NCI-H748 treated with DMSO at 0.1 percent for 48 hours (cell line): ENCODE data around the gene GATA3.

Experiments
- DNase-seq: peaks from one replicate; lab custom pipeline; 2025; lab: John Stamatoyannopoulos, UW

The GATA3 gene

DNA sequence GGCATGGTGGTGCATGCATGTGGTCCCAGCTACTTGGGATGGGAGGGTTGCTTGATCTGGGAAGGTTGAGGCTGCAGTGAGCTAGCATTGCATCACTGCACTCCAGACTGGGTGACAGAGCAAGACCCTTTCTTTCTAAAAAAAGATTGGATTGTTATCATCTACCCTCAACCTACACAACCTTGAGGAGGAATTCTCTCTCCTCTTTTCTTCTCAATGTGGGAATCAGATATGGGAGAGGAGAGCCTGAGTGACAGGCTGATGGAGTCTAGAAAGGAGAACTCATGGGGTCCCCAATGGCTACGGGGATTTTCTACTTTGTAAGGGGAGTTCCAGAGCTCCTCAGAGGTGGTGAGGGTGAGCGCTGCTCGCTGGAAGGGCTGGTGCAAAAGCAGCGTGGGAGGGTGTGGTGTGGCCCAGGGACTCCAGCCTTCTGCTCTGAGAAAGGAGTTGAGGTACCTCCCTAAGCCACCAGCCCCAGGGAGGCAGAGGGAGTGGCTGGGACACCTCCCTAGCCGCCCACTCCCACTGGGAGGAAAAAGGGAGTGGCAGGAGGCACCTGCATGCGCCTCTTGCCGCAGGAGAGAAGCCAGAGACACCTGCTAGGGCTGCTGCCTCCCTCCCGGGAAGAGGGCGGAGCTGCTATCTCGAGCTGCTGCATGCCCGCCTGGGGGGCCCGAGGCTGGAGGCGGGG is 48.4 kb downstream of the GATA3 start:
- DNase-seq: no peak

DNA sequence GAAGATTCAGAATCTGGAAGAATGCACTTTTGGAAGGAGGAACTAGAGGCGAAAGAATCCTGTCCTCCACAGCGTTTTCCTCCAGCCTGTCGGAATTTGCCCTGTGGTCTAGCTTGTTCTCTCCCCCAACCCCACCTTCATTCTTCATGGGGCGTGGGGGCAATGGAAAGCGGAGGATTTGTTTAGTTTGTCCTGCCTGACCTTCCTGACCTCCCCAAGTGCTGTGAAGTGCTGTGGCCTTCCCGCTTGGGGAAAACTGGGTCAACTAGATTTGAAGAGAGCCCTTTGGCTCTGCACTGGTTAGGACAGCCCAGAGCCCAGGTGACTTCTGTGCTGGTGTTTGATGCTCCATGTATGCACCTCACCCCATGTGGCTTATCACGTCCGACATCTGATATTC is 49.1 kb downstream of the GATA3 start:
- DNase-seq: no peak

DNA sequence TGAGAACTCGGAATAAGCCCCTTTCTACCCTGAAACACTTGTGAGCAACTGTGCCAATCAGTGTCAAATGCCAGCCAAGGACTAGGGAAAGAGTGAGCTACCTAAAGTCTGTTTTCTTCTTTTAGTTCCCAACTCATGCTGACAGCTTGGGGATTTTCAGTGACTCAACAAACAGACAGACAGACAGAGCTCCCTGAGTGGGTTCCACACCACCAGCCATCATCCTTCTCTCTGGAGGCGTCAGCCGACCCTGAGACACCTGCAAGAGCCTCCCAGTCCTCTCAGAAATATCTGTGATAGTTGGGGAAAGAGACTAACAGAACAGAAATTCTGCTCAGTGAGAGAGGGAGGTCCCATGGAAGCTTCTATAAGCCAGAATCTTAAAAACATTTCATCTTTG is 49.5 kb downstream of the GATA3 start:
- no peak for DNase-seq

DNA sequence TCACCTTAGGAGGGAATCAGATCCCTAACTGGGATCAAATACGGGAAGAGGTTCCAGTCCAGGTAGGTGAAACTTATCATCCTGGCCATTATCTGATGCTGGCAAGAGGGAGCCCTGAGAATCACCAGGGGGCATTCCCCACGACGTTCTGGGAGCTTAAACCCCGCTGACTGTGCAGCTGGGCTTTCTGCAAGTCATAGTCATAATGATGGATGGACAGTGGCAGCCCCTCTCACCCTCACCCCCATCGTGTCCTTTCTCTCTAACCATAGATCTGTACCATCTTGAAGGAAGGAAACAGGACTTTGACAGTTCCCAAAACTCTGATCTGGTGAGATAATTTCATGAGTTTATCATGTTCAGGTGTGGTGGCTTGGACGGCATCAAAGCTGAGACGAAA is 50.2 kb downstream of the GATA3 start:
- DNase-seq: no peak

DNA sequence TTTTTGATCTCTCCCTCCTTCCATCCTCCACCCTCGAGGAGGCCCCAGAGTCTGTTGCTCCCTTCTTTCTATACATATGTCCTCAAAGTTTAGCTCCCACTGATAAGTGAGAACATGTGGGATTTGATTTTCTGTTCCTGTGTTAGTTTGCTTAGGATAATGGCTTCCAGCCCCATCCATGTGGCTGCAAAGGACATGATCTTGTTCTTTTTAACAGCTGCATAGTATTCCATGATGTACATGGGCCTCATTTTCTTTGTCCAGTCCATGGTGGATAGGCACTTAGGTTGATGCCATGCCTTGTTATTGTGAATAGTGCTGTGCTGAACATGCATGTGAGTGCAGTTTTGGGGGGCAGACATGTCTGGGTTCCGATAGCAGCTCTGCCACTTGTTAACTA is 51.4 kb downstream of the GATA3 start:
- no peak for DNase-seq

DNA sequence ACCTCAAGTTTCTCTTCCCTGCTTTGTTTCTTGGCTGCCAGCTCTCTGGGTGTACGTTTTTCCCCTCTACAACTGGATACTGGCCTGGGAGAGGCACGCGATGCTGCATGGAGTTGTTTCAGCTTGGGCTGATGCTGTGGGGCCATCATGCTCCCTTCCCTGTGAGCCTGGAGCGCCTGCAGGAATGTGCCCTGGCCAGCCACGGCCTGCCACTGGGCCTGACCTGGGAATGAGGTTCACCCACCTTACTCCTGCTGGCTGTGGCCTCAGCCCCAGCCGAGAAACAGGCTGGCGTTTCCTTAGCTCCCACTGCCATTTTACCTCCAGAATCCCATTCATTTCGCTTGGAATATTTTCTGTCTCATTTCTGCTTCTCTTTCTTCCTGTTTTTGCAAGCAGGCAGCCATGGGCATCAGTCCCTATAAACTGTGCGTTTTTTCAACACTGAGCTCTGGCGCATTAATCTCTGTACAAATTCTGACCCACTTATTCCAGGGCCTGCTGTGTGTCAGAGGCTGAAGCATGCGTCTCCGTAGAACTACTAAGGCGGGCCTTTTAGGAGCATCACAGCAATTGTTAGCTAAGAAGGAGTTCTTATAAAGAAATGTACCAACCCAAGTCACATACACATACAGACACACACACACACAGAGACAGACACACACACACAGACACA is 57.9 kb downstream of the GATA3 start:
- no peak for DNase-seq

DNA sequence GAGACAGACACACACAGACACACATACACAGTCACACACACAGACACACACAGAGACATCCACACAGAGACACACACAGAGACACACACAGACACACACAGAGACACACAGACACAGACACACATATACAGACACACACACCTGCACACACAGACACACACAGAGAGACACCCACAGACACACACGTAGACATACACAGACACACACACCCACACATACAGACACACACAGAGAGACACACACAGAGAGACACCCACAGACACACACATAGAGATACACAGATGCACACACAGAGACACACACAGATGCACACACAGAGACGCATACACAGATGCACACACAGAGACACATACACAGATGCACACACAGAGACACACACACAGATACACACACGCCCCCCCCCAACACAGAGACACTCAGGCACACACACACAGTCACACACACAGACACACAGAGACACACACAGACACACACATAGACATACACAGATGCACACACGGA is 58.5 kb downstream of the GATA3 start:
- DNase-seq: no peak

DNA sequence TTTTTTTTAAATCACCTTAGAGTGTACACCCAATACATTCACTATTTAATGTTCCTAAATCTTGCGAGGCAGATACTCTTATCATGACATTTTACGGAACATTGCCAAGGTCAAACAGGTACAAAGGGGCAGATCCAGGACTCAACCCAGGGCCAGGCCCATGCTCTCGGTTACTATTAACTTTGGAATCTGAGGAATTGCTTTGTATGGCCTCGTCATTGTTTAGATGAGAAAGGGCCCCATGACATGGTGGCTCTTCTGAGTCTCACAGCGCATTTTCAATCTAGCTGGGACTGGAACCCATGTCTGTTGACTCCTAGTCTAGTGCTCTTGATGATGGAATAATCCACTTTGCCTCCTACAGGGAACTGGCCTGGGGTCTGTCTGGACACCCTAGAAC is 59.1 kb downstream of the GATA3 start:
- no peak for DNase-seq

DNA sequence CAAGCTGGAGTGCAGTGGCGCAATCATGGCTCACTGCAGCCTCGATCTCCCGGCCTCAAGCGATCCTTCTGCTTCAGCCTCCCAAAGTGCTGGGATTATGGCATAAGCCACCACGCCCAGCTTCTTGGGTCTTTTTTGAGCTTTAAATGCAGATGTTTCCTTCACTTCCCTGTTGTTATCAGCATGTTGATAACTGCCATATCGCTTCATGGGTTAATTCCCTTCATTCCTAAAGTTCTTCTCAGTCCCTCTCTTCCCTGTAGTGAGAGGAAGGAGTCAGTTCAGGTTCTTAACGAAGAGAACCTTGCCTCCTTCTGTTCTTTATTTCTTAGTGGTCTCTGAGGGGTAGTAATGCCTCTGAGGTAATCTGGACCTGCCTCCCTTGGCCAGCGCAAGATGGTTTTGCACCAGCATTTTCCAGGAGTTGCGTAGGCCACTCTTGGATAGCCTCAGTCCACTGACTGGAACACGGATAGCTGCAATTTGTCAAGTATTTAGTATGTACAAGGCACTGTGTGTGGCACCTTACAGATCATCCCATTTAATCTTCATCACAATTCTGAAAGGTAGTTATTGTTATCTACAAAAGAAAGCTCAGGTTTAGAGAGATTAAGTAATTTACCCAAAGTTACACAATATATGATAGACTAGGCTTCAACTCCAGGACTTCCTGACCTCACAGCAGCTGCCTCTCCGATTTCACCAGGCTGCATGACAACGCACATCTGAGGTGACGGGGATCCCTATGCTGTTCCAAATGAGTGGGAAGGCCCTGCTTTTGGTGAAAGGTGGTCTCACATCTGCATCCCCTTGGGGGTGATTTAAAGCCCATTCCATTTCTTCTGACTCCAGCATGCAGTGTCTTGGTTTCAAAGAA is 60.5 kb downstream of the GATA3 start:
- no peak for DNase-seq

DNA sequence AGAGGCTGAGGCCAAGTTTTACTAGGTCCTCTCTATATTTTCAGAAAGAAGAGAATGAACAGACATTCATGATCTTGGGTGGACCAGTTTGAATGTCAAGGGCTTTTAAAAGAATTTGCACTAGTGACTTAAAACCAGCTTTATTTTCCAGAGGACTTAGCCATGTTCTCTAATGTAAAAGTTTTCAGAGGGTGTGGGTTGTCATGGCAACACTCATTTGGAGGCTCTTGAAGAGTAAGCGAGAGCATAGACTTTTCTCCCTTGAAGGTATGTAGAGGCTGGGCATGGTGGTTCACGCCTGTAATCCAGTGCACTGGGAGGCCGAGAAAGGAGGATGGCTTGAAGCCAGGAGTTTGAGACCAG is 61.1 kb downstream of the GATA3 start:
- no peak for DNase-seq

DNA sequence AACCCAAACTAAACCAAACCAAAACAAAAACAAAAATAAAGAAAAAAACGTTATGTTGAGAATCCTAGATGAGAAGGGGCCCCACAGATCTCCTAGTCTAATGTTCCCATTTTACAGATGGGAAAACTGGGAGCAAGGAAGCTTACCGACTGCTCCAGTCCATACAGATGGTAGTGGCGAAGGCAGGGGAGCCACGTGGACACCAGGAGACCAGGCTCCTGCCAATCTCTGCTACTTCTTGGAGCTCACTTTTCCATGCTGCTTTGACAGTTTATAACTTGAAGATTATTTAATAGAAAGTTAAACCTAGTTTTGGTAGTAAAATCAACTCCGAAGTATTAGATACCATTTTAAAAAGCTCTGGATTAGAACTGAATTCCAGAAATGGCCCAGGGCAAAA is 62.0 kb downstream of the GATA3 start:
- no peak for DNase-seq

DNA sequence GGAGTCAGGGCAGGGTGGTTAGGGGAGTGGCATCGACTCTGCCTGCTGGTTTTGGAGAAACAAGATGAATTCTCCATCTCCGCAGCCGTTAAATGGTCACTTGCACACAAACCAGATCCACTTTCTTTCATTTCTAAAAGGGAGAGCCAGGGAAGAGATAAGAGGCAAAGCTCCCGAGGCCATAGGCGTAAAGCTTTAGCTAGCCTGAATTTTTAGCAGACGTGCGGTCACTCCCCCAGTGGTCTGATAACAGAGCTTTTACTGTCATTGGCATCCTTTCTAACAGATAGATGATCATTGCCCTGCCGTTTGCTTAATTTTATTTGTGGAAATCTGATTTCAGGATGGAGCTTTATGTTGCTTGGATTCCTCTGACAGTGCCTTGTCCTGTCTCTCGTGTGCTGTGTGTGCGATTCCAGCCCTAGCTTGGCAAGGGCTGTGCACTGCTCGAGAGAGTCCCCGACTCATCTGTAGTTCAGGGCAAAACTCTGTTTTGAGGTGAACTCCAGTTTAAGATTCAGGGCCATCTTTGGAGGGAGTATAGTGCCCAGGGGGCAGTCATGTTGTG is 62.5 kb downstream of the GATA3 start:
- no peak for DNase-seq

DNA sequence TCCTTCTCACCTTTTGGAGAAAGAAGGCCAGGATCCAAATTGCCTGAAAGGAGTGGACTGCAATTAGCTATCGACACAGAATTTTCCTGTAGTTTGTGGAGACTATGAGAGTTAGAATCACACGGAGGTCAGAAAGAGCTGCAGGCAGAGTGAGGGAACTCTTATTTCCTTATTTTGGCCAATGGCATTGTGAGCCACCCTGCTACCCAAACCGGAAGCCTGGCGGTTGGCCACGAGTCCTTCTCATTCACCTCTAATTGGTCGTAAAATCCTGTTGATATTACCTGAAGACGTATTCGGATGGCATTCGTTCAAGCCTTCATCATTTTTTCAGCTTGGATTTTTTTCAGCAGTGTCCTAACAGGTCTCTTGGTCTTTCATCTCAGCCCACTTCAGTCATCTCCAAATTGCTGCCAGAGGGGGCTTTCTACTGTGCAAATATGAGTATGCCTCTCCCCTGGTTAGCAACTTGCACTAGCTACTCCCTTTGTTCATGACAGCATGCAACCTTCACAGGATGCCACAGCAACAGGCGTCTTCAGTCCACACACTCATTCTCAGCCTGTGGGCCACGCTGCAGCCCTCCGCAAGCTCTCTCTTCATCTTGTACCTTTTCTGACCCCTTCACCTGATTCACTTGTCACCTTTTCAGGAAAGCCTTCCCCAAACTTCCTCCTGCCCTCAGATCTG is 66.9 kb downstream of the GATA3 start:
- no peak for DNase-seq

DNA sequence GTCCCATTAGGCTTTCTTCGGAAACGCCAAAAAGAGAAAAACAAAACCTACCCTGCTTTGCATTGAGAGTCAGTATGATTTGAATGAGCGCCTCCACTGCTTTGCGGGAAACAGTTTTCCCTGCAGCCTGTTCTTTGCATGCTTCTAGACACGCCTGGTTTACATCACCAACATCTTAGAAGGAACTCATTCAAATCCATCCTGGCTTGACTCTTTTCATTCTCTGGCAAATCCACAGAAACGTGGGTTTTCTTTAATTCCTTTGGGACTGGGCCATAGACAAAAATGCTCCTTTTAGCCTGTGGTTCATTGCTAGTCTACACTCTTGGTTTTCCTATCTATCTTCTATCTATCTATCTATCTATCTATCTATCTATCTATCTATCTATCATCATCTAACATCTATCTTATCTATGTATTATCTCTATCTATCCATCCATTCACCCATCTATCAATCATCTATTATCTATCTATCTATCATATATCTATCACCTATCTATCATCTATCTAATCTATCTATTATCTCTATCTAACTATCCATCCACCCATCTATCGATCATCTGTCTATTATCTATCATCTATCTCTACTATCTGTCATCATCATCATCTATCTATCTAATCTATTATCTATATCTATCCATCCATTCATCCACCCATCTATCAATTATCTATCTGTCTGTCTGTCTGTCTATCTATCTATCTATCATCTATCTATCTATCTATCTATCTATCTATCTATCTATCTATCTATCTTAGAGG is 68.3 kb downstream of the GATA3 start:
- DNase-seq: no peak

DNA sequence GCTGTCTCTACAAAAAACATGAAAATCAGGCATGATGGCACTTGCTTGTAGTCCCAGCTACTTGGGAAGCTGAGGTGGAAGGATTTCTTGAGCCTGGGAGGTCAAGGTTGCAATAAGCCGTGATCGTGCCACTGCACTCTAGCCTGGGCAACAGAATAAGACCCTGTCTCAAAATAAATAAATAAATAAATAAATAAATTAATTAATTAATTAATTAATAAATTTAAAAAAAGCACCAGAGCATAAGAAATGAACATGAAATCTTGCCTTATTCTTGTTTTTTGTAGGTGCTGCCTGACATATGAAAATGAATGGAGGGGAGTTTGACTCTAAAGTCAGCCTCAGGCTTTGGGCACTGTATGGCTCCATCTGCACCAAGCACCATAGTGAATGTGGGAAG is 69.9 kb downstream of the GATA3 start:
- no peak for DNase-seq
